Esophagus (tissue), 2 donors: ENCODE data around the gene CCDC178. TPM values are rescaled to one million over a fixed set of nuclear protein-coding genes. Genes with fewer than 3 reads are reported as not detected.

Experiments used
- H3K27ac ChIP-seq, 2 donors: one replicate each; pipeline ENCODE4 v1.5.1; 2013; ENCODE audit warnings: low read depth in 2 of 2, mild to moderate bottlenecking in 2 of 2, inconsistent platforms in 1 of 2, low read length in 1 of 2, moderate library complexity in 1 of 2
- H3K27me3 ChIP-seq, 2 donors: one replicate each; pipeline ENCODE4 v1.6.1; 2013; ENCODE audit warnings: low read length in 2 of 2, control low read depth in 1 of 2, mild to moderate bottlenecking in 1 of 2; ENCODE audit not compliant: insufficient read depth in 2 of 2, control insufficient read depth in 1 of 2
- H3K36me3 ChIP-seq, 2 donors: one replicate each; pipeline ENCODE4 v1.6.1; 2013; ENCODE audit warnings: low read length in 1 of 2; ENCODE audit not compliant: control insufficient read depth in 2 of 2, insufficient read depth in 2 of 2
- H3K4me1 ChIP-seq, 2 donors: one replicate each; pipeline ENCODE4 v1.6.1; 2013; ENCODE audit warnings: low read length in 1 of 2; ENCODE audit not compliant: control insufficient read depth in 2 of 2, insufficient read depth in 2 of 2
- H3K4me3 ChIP-seq, 2 donors: one replicate each; pipeline ENCODE4 v1.5.1; 2013; ENCODE audit warnings: low read length in 2 of 2, mild to moderate bottlenecking in 2 of 2, low read depth in 1 of 2, moderate library complexity in 1 of 2
- H3K9me3 ChIP-seq, 2 donors: one replicate each; pipeline ENCODE4 v1.6.1; 2013; ENCODE audit warnings: mild to moderate bottlenecking in 2 of 2, low read depth in 1 of 2, low read length in 1 of 2, moderate library complexity in 1 of 2; ENCODE audit not compliant: control insufficient read depth in 2 of 2, insufficient read depth in 1 of 2
- WGBS, 2 donors: extraction: QIAGEN DNeasy Blood & Tissue Kit; methylation state at CpG; one replicate each; pipeline ENCODE4 v1.1.7; 2013; 5-methylcytosine and 5-hydroxymethylcytosine counted together
- polyA plus RNA-seq, 2 donors: library from polyadenylated mRNA; stranded (reverse); fragments of 200-250 nt; gene quantifications; one replicate each; pipeline ENCODE4 v1.2.3, GENCODE V29; 2013
- donor health status: healthy with polysubstance abuse.
- donor health status: Bipolar disorder and iron deficiency.

The CCDC178 gene
- polyA plus RNA-seq, 2 donors: 0.24 to 0.34 TPM

DNA sequence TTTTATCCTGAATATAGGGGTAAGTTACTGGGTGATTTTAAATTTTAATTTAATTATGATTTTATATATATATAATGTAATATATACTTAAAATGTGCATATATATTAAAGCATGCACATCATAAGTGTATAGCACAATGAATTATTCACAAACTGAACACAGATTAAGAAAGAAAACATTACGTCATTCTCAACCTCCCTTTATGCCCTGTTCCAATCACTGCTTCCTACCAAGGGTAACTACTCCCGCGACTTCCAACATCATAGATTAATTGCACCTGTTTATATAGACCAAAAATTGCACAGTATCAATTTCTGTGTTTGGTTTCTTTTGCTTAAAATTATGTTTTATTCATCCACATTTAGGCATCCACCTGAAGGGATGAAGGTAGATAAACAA is 366.4 kb downstream of the CCDC178 start:
- WGBS, 2 donors: 91 to 94% methylated on average over 3 of the region's 3 CpGs
- Histone ChIP-seq H3K4me3 (no peak overlapping the region), H3K9me3 (no peaks in the 10 kb centered on the region), H3K27me3 (no peaks in the 10 kb centered on the region), H3K4me1 (no peaks in the 10 kb centered on the region), H3K36me3 (no peaks in the 10 kb centered on the region), H3K27ac (no peak overlapping the region)

DNA sequence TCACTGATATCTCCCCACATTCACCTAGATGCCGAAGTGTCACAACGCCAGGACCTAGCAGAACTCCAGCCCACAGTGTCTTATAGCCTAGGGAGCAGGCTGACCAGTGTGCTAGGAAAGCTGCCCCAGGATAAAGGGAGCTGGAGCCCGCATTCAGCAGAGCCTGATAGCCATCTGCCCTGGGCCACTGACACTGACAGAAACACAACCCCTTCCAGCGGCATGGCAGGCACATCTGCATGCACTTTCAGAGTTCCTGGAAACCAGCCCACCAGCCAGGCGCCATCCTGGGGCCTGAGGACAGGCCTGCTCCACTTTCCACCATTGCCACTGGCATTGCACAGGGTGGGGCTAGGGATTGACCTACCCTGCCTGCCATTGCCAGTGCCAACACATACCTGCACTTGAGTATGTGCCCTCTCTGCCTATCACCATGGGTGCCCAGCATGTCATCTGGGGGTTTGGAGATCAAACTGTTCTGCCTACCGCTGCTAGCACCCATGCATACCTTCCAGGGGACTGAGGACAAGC is 377.6 kb downstream of the CCDC178 start:
- Histone ChIP-seq H3K4me1 (no peaks in the 10 kb centered on the region), H3K4me3 (no peak overlapping the region), H3K27me3 (no peaks in the 10 kb centered on the region), H3K9me3 (peaks cover 0 to 2% of the 10 kb centered on the region in 2 donors), H3K36me3 (no peaks in the 10 kb centered on the region), H3K27ac (no peak overlapping the region)
- 90 to 91% methylated on average over 6 of the region's 6 CpGs for WGBS, 2 donors

DNA sequence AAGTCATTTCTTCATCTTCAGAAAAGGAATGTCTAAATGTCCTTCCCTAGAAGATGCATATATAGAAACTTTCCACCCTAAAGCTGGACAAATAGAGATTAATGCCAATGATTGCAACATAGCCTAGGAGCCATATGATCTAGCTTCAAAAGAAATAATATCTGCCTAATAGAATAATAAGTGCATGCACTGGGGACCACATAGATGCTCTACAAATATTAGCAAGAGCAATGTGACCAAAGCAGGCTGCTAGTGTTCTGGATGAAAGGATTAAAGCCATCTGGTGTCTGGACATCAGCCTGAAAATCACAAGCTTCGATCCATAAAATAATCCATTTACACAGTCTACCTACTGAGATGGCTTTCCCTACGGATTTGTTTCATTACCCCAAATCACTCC is 387.6 kb downstream of the CCDC178 start:
- H3K4me1 ChIP-seq: no peaks in the 10 kb centered on the region
- no peaks in the 10 kb centered on the region for H3K27me3 ChIP-seq
- H3K9me3 ChIP-seq: peaks cover 0 to 2% of the 10 kb centered on the region in 2 donors
- no peak overlapping the region for H3K4me3 ChIP-seq
- no peaks in the 10 kb centered on the region for H3K36me3 ChIP-seq
- WGBS, 2 donors: 54 to 83% methylated on average over 2 of the region's 2 CpGs
- no peak overlapping the region for H3K27ac ChIP-seq

DNA sequence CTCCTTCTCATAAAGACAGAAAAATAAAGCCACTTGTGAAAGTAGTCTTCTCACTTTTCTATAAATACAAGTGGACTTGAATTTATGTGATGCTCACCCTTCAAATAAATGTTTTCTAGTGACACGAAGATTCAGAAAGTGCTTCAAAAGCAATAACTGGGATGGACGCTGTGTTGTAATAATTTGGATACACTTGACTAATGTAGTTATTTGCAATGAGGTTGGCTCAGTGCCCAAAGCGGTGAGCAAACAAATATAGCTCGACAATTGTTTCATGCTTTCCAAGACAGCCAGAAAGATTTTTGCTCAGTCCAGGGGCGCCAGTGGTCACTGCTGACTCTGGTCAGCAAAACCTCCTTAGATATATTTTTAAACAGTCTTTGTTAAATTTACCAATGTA is 389.1 kb downstream of the CCDC178 start:
- Histone ChIP-seq H3K27me3 (no peaks in the 10 kb centered on the region), H3K27ac (no peak overlapping the region), H3K36me3 (no peaks in the 10 kb centered on the region), H3K4me3 (no peak overlapping the region), H3K9me3 (peaks cover 0 to 2% of the 10 kb centered on the region in 2 donors), H3K4me1 (no peaks in the 10 kb centered on the region)
- whole genome bisulfite sequencing, 2 donors: 32% methylated on average over 5 of the region's 5 CpGs

DNA sequence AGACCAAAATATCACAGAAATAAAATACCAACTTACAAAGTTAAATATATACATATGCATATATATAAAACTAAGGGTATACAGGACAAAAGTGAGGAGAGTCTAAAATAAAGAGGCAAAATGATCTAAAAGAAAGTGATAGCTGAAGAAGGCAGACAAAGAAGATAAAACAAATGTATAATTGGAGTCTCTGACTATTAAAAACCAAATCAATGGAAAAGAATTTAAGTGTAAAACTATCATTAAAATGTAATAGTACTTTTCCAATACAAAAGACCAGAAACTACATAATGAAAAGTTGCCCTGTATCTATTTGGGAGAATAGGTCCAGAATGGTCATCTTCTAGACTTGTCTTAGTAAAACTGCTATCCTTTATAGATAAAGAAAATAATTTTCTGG is 400.3 kb downstream of the CCDC178 start:
- Histone ChIP-seq H3K36me3 (no peaks in the 10 kb centered on the region), H3K4me1 (no peaks in the 10 kb centered on the region), H3K9me3 (no peaks in the 10 kb centered on the region), H3K27ac (no peak overlapping the region), H3K27me3 (no peaks in the 10 kb centered on the region), H3K4me3 (no peak overlapping the region)

DNA sequence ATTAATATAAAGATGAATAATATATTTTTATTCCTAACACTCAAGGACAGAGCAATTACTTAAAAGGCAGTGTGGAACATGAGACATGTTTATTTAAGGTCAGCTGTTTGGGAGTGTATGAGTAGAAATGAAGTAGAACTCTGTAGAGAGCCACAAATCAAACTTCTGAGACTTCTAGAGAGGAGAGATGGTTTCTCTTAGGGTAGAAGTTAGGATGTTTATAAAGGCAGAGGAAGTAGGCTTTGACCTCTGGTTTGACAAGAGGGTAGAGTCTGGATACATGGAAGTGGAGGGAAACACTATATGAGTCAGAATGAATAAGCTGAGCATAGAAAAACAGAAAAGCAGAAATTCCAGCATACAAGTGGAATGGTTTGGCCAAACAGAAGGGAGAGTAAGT is 405.6 kb downstream of the CCDC178 start:
- no peak overlapping the region for H3K4me3 ChIP-seq
- H3K9me3 ChIP-seq: no peaks in the 10 kb centered on the region
- H3K36me3 ChIP-seq: no peaks in the 10 kb centered on the region
- H3K27ac ChIP-seq: no peak overlapping the region
- H3K4me1 ChIP-seq: no peaks in the 10 kb centered on the region
- no peaks in the 10 kb centered on the region for H3K27me3 ChIP-seq

DNA sequence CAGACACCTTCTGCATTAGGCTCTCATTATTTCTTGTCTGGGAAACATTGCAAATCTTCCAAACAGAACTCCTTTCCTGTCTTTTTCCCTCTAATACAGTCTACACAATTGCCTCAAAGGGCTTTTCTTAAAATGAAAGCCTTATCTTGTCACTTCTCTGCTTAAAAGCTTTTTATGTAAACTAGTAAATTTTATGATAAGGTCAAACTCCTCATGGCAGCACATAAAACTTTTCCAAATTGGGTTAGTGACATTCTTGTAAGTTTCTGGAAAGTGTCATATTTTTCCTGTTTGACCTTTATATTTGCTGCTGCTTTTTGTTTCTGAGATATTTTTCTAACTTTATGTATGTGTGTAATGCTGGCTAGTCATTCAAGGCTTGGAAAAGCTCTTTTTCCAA is 406.3 kb downstream of the CCDC178 start:
- no peak overlapping the region for H3K27ac ChIP-seq
- H3K4me1 ChIP-seq: no peaks in the 10 kb centered on the region
- H3K4me3 ChIP-seq: no peak overlapping the region
- no peaks in the 10 kb centered on the region for H3K27me3 ChIP-seq
- no peaks in the 10 kb centered on the region for H3K9me3 ChIP-seq
- no peaks in the 10 kb centered on the region for H3K36me3 ChIP-seq

DNA sequence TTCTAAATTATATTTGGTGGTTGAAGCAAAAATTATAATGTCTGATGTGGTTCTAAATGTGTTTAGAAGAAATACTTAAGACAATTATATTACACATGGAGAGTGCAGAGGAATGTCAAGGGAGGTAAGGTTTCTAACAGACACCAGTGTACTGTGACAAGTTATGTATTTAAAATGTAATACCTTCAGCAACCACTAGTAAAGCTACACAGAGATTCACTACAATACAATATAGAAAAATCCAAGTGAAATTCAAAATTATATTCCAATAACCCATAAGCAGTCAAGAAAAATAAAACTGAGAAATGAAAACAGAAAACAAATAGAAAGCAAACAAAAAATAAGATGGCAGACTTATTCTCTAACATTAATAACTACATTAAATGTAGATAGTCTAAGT is 418.2 kb downstream of the CCDC178 start:
- H3K9me3 ChIP-seq: no peaks in the 10 kb centered on the region
- H3K27me3 ChIP-seq: no peaks in the 10 kb centered on the region
- no peak overlapping the region for H3K4me3 ChIP-seq
- no peaks in the 10 kb centered on the region for H3K36me3 ChIP-seq
- H3K4me1 ChIP-seq: no peaks in the 10 kb centered on the region
- no peak overlapping the region for H3K27ac ChIP-seq

DNA sequence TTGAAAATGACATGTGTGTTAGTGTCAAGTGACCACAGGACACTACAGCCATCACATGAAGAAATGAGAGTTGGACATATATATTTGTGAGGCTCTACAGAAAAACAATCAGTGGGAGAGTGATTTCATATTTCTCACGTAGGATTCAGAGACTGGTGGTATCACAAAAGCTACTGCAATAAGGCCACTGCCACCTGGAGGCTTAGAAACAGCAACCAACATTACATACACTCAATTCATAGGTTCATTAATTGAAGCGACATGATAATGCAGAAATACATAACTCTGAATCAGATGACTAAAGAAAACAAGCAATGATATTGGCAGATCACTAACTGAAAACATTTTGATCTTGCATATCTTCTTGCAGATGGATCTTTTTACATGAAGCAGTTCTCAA is 419.6 kb downstream of the CCDC178 start:
- WGBS, 2 donors: 65 to 66% methylated on average over 2 of the region's 2 CpGs
- Histone ChIP-seq H3K27me3 (no peaks in the 10 kb centered on the region), H3K9me3 (no peaks in the 10 kb centered on the region), H3K27ac (no peak overlapping the region), H3K36me3 (no peaks in the 10 kb centered on the region), H3K4me3 (no peak overlapping the region), H3K4me1 (no peaks in the 10 kb centered on the region)

DNA sequence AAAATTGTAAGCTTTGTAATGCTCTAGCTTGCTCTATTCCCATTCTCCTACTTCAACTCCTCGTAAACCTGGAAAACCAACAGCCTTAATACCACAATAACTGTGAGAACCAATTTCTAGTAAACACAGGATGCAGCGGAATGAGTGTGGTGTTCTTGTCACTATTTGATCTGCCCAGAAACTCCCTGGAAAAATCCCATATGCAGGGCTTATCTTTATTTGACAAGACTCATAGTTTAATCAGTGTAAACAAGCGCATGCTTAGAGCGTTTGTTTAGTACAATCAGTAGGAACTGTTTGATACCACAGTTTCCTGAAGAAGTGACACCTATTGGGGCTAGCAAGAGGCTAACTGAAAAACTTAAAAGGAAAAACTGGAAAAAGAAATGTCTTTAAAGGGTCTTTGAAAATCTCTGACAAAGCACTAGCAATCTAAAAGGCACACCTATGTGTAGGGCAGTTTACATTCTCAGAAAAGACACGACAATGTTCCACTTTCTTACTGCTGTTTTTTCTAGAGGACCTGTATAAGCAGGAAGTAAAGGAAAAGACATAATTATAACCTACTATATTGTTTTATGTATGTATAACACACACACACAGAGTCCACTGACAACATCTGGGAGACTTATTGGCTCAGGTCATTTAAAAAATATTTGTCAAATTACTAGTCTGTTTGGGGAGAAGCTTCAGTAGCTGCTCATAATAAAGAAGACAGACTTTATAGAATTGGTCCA is 426.3 kb downstream of the CCDC178 start:
- no peaks in the 10 kb centered on the region for H3K36me3 ChIP-seq
- no peak overlapping the region for H3K27ac ChIP-seq
- no peak overlapping the region for H3K4me3 ChIP-seq
- no peaks in the 10 kb centered on the region for H3K4me1 ChIP-seq
- H3K9me3 ChIP-seq: no peaks in the 10 kb centered on the region
- no peaks in the 10 kb centered on the region for H3K27me3 ChIP-seq
- 35 to 47% methylated on average over 5 of the region's 5 CpGs for WGBS, 2 donors
